Amniotic epithelial cell (primary cell): Measurements from ENCODE around the gene COLEC12.

Experiments
- DNase-seq: peaks from one replicate; pipeline ENCODE4 v3.0.0-alpha.2; 2010; ENCODE audit warnings: low read depth

Gene COLEC12

DNA sequence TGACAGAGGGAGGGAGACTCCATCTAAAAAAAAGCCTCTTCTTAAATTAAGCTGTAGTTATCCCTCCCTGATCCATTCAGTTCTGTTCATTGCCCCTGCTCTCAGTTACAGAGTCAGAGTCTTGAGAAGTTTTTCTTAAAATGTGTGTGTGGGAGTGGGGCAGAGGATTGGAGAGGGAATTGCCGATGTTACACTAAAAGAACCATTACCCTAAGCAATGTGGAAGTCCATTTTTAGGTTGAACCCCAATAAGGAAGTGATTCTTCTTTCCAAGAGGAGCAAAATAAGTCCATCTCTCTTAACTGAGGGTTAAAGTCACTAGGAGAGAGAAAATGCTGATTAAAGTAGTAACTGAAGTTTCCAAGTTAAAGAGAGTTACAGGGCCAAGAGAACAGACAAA is 211.5 kb downstream of the COLEC12 start:
- no peak for DNase-seq

GRCh38 chr18:286515-287310 is 213.8 kb downstream of the COLEC12 start:
- peak; percentile 32 for DNase-seq

DNA sequence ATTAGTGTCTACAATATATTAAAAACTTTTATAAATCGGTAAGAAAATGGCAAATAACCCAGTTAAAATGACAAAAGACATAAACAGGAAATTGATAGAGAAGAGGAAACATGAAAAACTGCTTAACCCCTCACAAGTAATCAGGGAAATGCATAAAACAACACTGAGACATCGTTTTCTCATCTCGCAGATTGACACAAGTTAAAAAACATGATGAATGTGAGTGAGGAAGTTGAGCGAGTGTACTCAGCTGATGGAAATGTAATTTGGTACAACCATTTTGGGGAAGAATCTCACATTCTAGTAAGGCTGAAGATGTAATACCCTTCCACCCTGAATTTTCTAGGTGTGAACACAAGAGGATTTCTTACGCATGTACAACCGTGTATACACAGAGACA is 214.7 kb downstream of the COLEC12 start:
- DNase-seq, result no peak

DNA sequence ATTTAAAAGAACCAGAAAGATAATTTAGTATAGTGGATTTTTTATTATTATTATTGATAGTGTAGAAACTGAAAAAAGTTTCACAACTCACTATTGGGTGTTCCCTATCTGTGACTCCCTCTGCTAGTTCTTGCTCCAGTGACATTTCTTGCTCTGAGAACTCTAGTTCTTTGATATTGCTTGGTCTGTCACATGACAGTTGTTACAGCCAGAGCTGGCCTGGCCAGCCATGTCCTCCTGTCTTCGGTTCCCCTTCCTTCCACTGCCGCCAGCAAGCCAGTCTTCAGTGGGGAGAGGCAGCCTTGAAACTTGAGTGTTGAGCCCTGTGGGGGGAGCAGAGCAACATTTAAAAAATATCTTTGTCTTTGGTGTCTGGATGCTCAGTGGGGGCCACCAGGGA is 225.0 kb downstream of the COLEC12 start:
- DNase-seq, result no peak

GRCh38 chr18:274313-274712 is 226.2 kb downstream of the COLEC12 start:
- no peak for DNase-seq

- DNase-seq, result no peak
Observed at GRCh38 chr18:273525-273924, 227.0 kb downstream of the COLEC12 start.

GRCh38 chr18:272650-273049 is 227.9 kb downstream of the COLEC12 start:
- no peak for DNase-seq

- DNase-seq, result no peak
Observed at GRCh38 chr18:269480-270095, 230.9 kb downstream of the COLEC12 start.

- DNase-seq, result peak; percentile 87
Observed at GRCh38 chr18:267688-268552, 232.6 kb downstream of the COLEC12 start, which contains the start of gene THOC1. Gene THOC1 (minus strand): TSS chr18:268047. CDS start chr18:268019, 28 bp downstream.

- DNase-seq, result no peak
Observed at GRCh38 chr18:267380-267687, 233.2 kb downstream of the COLEC12 start.
